Measurements from ENCODE around the gene OR4D9. TPM values are rescaled to one million over a fixed set of nuclear protein-coding genes. Genes with fewer than 3 reads are reported as not detected.

Gene OR4D9
- total and polyA plus RNA-seq, 10 of the 15 experiments (the other 5 are each of a cell fraction or from before 2014, with no cell fraction given) = not detected

GRCh38 chr11:59550842-59551658, 39.7 kb downstream of the OR4D9 start:
- Histone ChIP-seq H4K20me1 (ENCODE audit: control insufficient read depth, insufficient read depth) (no peaks in the 10 kb centered on the region), H2AFZ (ENCODE audit: control insufficient read depth, low read depth, low read length) (peak overlapping the region; percentile 70), H3K4me1 (ENCODE audit: control insufficient read depth, insufficient read depth, low read length) (no peaks in the 10 kb centered on the region), H3K79me2 (ENCODE audit: control insufficient read depth, insufficient read depth, low read length) (no peaks in the 10 kb centered on the region), H3K9ac (ENCODE audit: control insufficient read depth, insufficient read depth, low read length) (peak overlapping the region; percentile 72), H3K27ac (ENCODE audit: control insufficient read depth, insufficient read depth) (peak overlapping the region; percentile 83), H3K9me3 (replicated peaks; ENCODE audit: control insufficient read depth, insufficient read depth, low read length) (no peaks in the 10 kb centered on the region), H3K4me2 (ENCODE audit: control insufficient read depth, insufficient read depth) (peak overlapping the region; percentile 46), H3K36me3 (ENCODE audit: control insufficient read depth in 2 of 2, insufficient read depth in 2 of 2, low read length in 1 of 2) (no peaks in the 10 kb centered on the region), H3K4me3 (peak overlapping the region; percentile 74), H3K27me3 (replicated peaks in 1 of 2; ENCODE audit: control insufficient read depth in 2 of 2, insufficient read depth in 2 of 2, low read length in 1 of 2) (no peaks in the 10 kb centered on the region)
- POLR2A ChIA-PET = interaction anchor here (2.0 to 2.3 kb wide), 2 partner anchors 8 to 10 kb away, joined by 6 to 7 read pairs; no protein-coding TSS in a partner anchor
- in situ Hi-C loops (cut with MboI) (loop anchor here (5.0 to 10.0 kb wide), 5 partner anchors 116 to 976 kb away; partner anchors contain the start of genes DTX4, LPXN, MPEG1 and MS4A6A), intact Hi-C loops (cut with micrococcal nuclease; ENCODE audit: unreplicated experiment) (loop anchor here (1.0 to 10.0 kb wide), 7 partner anchors 9 to 976 kb away; partner anchors contain the start of genes LPXN, OSBP, PATL1 and ZFP91)
- RAD21 ChIA-PET (ENCODE audit: unreplicated experiment) = interaction anchor here (0.6 to 2.0 kb wide), 2 partner anchors 14 to 65 kb away, joined by 3 to 7 read pairs; partner anchors contain the start of gene OSBP
- ATAC-seq (peak; percentile 59), FAIRE-seq (peak; percentile 38), DNase-seq (ENCODE audit: low read depth, low spot score) (peak; percentile 86)
- BruUV-seq (replicated peaks) = no TSS peak
- SMC1A ChIA-PET (ENCODE audit: uncharacterized antibody, unreplicated experiment) = interaction anchor here (1.0 to 2.4 kb wide), 4 partner anchors 7 to 118 kb away, joined by 3 to 14 read pairs (median 5); partner anchors contain the start of gene PATL1
- WGBS (ENCODE audit: insufficient coverage, insufficient replicate concordance, low lambda C conversion rate, missing lambda C conversion rate) = under 1% methylated on average over 34 of the region's 34 CpGs
- CTCF ChIA-PET = interaction anchor here (1.5 to 2.8 kb wide), 3 partner anchors 9 to 15 kb away, joined by 5 to 10 read pairs (median 5); no protein-coding TSS in a partner anchor
- TF ChIP-seq SKIL (IDR thresholded peaks at IDR 0.05; ENCODE audit: low read depth, poor library complexity, severe bottlenecking) (peak; percentile 83), IKZF1 (conservative IDR thresholded peaks at IDR 0.05) (peak; percentile 83), WRNIP1 (IDR thresholded peaks at IDR 0.05; ENCODE audit: borderline replicate concordance, low read depth, low read length) (no peak), ZBTB40 (IDR thresholded peaks at IDR 0.05; ENCODE audit: borderline replicate concordance) (peak; percentile 70; the same call in 1 of the 2 replicates), EED (IDR thresholded peaks at IDR 0.05; ENCODE audit: low read depth) (0 out of 2 replicates have a peak, but pooled peaks have one; percentile 13), NFYB (IDR thresholded peaks at IDR 0.05; ENCODE audit: insufficient read depth, low read depth, low read length) (no peak), ASH2L (IDR thresholded peaks at IDR 0.05; ENCODE audit: borderline replicate concordance, low read depth) (no peak), CHD1 (IDR thresholded peaks at IDR 0.05; ENCODE audit: low read depth, low read length) (peak; percentile 32; the same call in 1 of the 2 replicates), NR2F1 (conservative IDR thresholded peaks at IDR 0.05) (peak; percentile 51; the same call in 1 of the 2 replicates), MLLT1 (IDR thresholded peaks at IDR 0.05) (0 out of 2 replicates have a peak, but pooled peaks have one; percentile 61), E2F4 (IDR thresholded peaks at IDR 0.05; ENCODE audit: low read depth, low read length) (no peak), POLR2A (IDR thresholded peaks at IDR 0.05; ENCODE audit: low read depth, low read length) (no peak), DPF2 (IDR thresholded peaks at IDR 0.05) (0 out of 2 replicates have a peak, but pooled peaks have one; percentile 38)

Measured in GM12878 (cell line).